ENCODE data around the gene TATDN2. TPM values are rescaled to one million over a fixed set of nuclear protein-coding genes. Genes with fewer than 3 reads are reported as not detected.

The TATDN2 gene
- polyA plus RNA-seq, 1 of the 3 experiments (the other 2 are of a cell fraction), result 14.7 TPM

DNA sequence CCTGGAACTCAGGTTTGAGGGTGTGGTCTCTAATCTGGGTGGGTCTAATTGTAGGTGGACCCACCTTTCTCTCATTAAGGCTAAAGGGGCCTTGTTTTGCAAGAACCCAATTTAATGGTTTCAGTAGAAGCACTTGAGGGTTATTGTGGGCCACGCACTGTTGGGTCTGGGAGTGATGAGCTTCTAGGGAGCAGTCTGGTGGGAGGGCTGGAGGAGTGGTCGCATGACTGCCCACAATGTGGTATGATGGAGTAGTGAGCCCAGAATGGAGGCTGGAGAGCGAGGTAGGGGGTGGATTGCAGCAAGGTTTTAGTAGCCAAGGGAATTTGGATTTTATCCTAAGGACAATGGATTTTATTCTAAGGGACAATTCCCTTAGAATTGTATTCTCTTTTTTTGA is 2.7 kb downstream of the TATDN2 start:
- DNase-seq, result no peak
- POLR2A ChIA-PET, result no interaction called here
- peaks cover 76% of the 10 kb centered on the region for H3K79me2 ChIP-seq (ENCODE audit: insufficient read depth)
- peaks cover 17 to 20% of the 10 kb centered on the region in 2 experiments for H3K36me3 ChIP-seq (replicated peaks in 1 of 2; ENCODE audit: control insufficient read depth in 1 of 2, insufficient read depth in 2 of 2, low read length in 1 of 2)
- peaks cover 9 to 11% of the 10 kb centered on the region in 2 experiments; a peak in 3 of 4 replicates for H3K4me1 ChIP-seq (ENCODE audit: control insufficient read depth in 1 of 2, insufficient read depth in 2 of 2, low read depth in 1 of 2, low read length in 1 of 2)
- H3F3A ChIP-seq (replicated peaks; ENCODE audit: insufficient read depth), result no peaks in the 10 kb centered on the region
- no peak for TF ChIP-seq TEAD4 (IDR thresholded peaks at IDR 0.05; ENCODE audit: borderline replicate concordance, insufficient read depth)
- no peak for TF ChIP-seq TAF1 (IDR thresholded peaks at IDR 0.05; ENCODE audit: borderline replicate concordance, low read depth, low read length)
- TF ChIP-seq TCF12 (IDR thresholded peaks at IDR 0.05), result no peak
- no peak for TF ChIP-seq RCOR1 (IDR thresholded peaks at IDR 0.05; ENCODE audit: low read length)
- TF ChIP-seq RFX5 (IDR thresholded peaks at IDR 0.05; ENCODE audit: low read length), result no peak
- TF ChIP-seq EP300 (IDR thresholded peaks at IDR 0.05; ENCODE audit: borderline replicate concordance in 1 of 2, low read depth in 1 of 2, low read length in 1 of 2), result no peak
- TF ChIP-seq YY1 (IDR thresholded peaks at IDR 0.05; ENCODE audit: low read depth), result no peak
- H3K4me2 ChIP-seq, result peak overlapping the region; percentile 93
- no peak overlapping the region for H2AFZ ChIP-seq (ENCODE audit: low read depth)
- no peak overlapping the region for H3K4me3 ChIP-seq (ENCODE audit: low read depth in 2 of 2, low read length in 1 of 2)
- H3K9ac ChIP-seq, result no peak overlapping the region
- H3K27ac ChIP-seq (ENCODE audit: low read depth in 2 of 2, low read length in 1 of 2), result no peak overlapping the region
- 0 out of 2 replicates have a peak, but pooled peaks cover 3% of the 10 kb centered on the region for H3K9me3 ChIP-seq
- peaks cover 9% of the 10 kb centered on the region; the same call in 1 of the 2 replicates for H4K20me1 ChIP-seq (ENCODE audit: insufficient read depth)
- WGBS (ENCODE audit: low lambda C conversion rate), result 100% methylated on average over 3 of the region's 3 CpGs
- H3K27me3 ChIP-seq (ENCODE audit: insufficient read depth), result no peaks in the 10 kb centered on the region
- CTCF ChIA-PET, result interaction anchor here (1.0 kb wide), 1 partner anchor 36 kb away, joined by 3 read pairs; no protein-coding TSS in a partner anchor
- H3K9me2 ChIP-seq, result no peaks in the 10 kb centered on the region

DNA sequence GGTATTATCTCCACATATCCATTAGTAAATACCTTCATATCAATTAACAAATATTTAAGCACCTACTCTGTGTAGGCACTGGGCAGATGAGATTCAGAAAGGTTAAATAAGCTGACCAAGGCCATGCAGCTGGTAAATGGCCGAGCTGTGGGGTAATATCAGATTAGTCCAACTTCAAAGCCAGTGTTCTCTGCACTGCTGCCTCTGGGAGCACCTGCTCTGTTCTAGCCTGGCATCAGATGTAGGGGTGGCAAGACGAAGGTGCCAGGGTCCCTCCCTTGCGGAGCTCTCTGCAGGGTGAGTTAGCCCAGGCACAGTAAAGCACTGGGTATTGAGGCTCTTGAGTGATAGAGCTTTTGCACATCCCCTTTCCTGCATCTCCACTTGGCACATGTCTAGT is 5.5 kb downstream of the TATDN2 start:
- 100% methylated on average over 1 of the region's 3 CpGs for WGBS (ENCODE audit: low lambda C conversion rate)
- H3K4me2 ChIP-seq, result no peak overlapping the region
- H4K20me1 ChIP-seq (ENCODE audit: insufficient read depth), result peaks cover 15% of the 10 kb centered on the region; the same call in 1 of the 2 replicates
- peaks cover 9 to 11% of the 10 kb centered on the region in 2 experiments; a peak in 3 of 4 replicates for H3K4me1 ChIP-seq (ENCODE audit: control insufficient read depth in 1 of 2, insufficient read depth in 2 of 2, low read depth in 1 of 2, low read length in 1 of 2)
- no peak overlapping the region for H3K27ac ChIP-seq (ENCODE audit: low read depth in 2 of 2, low read length in 1 of 2)
- TF ChIP-seq FOSL2 (IDR thresholded peaks at IDR 0.05; ENCODE audit: borderline replicate concordance, low read depth) (no peak), MEF2A (IDR thresholded peaks at IDR 0.05; ENCODE audit: borderline replicate concordance, low read depth) (no peak), JUND (IDR thresholded peaks at IDR 0.05) (no peak), SMC3 (IDR thresholded peaks at IDR 0.05; ENCODE audit: low read depth, low read length) (no peak)
- TF ChIP-seq, protein P1, sequence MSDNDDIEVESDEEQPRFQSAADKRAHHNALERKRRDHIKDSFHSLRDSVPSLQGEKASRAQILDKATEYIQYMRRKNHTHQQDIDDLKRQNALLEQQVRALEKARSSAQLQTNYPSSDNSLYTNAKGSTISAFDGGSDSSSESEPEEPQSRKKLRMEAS (IDR thresholded peaks at IDR 0.05; ENCODE audit: low read depth), result no peak
- H3K79me2 ChIP-seq (ENCODE audit: insufficient read depth), result peaks cover 98% of the 10 kb centered on the region
- peaks cover 20 to 21% of the 10 kb centered on the region in 2 experiments for H3K36me3 ChIP-seq (replicated peaks in 1 of 2; ENCODE audit: control insufficient read depth in 1 of 2, insufficient read depth in 2 of 2, low read length in 1 of 2)
- no peak overlapping the region for H2AFZ ChIP-seq (ENCODE audit: low read depth)
- ChIA-PET CTCF (interaction anchor here (1.7 to 2.4 kb wide), 2 partner anchors 10 to 33 kb away, joined by 5 to 6 read pairs; no protein-coding TSS in a partner anchor), POLR2A (no interaction called here)
- H3K4me3 ChIP-seq (ENCODE audit: low read depth in 2 of 2, low read length in 1 of 2), result no peak overlapping the region
- no peaks in the 10 kb centered on the region for H3F3A ChIP-seq (replicated peaks; ENCODE audit: insufficient read depth)
- no peaks in the 10 kb centered on the region for H3K27me3 ChIP-seq (ENCODE audit: insufficient read depth)
- no peaks in the 10 kb centered on the region for H3K9me3 ChIP-seq
- H3K9ac ChIP-seq, result no peak overlapping the region
- DNase-seq, result no peak
- H3K9me2 ChIP-seq, result no peaks in the 10 kb centered on the region

DNA sequence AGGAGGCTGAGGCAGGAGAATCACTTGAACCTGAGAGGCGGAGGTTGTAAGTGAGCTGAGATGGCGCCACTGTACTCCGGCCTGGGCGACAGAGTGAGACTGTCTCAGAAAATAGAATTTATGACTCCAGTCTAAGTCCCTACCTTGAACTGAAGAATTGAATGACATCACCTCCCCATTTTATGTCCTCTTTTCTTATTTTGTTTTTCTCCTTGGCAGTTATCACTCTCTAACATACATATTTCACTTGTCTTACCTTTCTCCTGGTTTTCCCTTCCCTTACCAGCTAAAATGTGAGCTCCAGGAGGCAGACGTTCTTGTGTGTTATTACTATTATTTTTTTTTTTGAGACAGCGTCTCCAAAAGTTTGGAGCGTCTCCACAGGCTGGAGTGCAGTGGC is 7.6 kb downstream of the TATDN2 start:
- Histone ChIP-seq H3K9me2 (no peaks in the 10 kb centered on the region), H3K36me3 (replicated peaks in 1 of 2; ENCODE audit: control insufficient read depth in 1 of 2, insufficient read depth in 2 of 2, low read length in 1 of 2) (peaks cover 29 to 32% of the 10 kb centered on the region in 2 experiments), H3K4me1 (ENCODE audit: control insufficient read depth in 1 of 2, insufficient read depth in 2 of 2, low read depth in 1 of 2, low read length in 1 of 2) (peaks cover 0 to 3% of the 10 kb centered on the region in 2 experiments; a peak in 1 of 4 replicates), H3K27ac (ENCODE audit: low read depth in 2 of 2, low read length in 1 of 2) (no peak overlapping the region), H4K20me1 (ENCODE audit: insufficient read depth) (0 out of 2 replicates have a peak, but pooled peaks cover 12% of the 10 kb centered on the region), H3K4me3 (ENCODE audit: low read depth in 2 of 2, low read length in 1 of 2) (no peak overlapping the region), H2AFZ (ENCODE audit: low read depth) (no peak overlapping the region), H3K79me2 (ENCODE audit: insufficient read depth) (peaks cover 91% of the 10 kb centered on the region), H3K9me3 (no peaks in the 10 kb centered on the region), H3F3A (replicated peaks; ENCODE audit: insufficient read depth) (no peaks in the 10 kb centered on the region), H3K27me3 (ENCODE audit: insufficient read depth) (no peaks in the 10 kb centered on the region), H3K9ac (no peak overlapping the region), H3K4me2 (no peak overlapping the region)
- no peak for DNase-seq
- WGBS (ENCODE audit: low lambda C conversion rate), result 97% methylated on average over 7 of the region's 7 CpGs
- ChIA-PET CTCF (no interaction called here), POLR2A (interaction anchor here (0.6 kb wide), 1 partner anchor 11 kb away, joined by 4 read pairs; no protein-coding TSS in a partner anchor)
- TF ChIP-seq EP300 (IDR thresholded peaks at IDR 0.05; ENCODE audit: borderline replicate concordance in 1 of 2, low read depth in 1 of 2, low read length in 1 of 2), result no peak
- no peak for TF ChIP-seq RCOR1 (IDR thresholded peaks at IDR 0.05; ENCODE audit: low read length)
- no peak for TF ChIP-seq NFIC (IDR thresholded peaks at IDR 0.05; ENCODE audit: borderline replicate concordance)
- TF ChIP-seq FOSL2 (IDR thresholded peaks at IDR 0.05; ENCODE audit: borderline replicate concordance, low read depth), result no peak

All from SK-N-SH (cell line).